ENCODE measurements around the gene PPP1R3D. TPM values are rescaled to one million over a fixed set of nuclear protein-coding genes. Genes with fewer than 3 reads are reported as not detected.
A peak's percentile ranks its signal among the peaks of the same experiment; 100 is the strongest.

PPP1R3D gene
- total and polyA plus RNA-seq, 2 of the 13 experiments (the other 11 are each of a cell fraction or from before 2014, with no cell fraction given), result 1.2 to 3.7 TPM

DNA sequence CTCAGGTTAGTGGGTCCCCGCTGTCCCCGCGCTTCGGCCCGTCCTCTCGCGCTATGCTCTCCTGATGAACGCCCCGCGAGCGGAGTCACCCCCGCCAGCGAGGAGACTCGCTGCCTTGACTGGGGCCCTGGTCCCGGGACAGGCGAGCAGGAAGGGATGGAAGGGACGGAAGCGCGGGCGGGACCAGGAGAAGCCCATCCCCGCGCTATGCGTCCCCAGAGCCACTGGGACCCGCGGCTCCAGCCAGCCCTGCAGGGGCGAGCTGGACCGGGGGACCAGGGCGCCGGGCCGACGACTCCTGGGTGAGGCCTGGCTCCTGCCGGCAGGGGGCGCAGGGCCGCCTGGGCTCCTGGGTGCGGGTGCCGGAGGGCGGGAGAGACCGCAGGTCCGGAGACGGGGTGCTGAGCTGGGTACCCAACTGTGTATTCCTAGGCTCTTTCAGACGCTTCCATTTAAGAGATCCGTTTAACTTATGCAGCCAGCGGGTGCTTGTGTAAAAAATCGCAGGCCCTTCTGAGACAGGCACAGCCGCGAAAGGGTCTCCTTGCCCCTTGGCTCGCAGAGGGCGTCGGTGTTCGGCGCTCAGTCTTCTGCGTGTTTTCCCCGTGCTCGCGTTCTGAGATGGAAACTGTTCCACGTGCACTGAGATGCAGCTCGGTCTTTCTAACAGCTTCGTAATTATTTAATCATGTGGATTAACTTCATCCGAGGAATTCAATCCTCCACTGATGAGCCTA, 6.1 kb downstream of the PPP1R3D start (continued):
- TF ChIP-seq NR2C2 (CRISPR knock-in tag; IDR thresholded peaks at IDR 0.05; ENCODE audit: borderline replicate concordance) (no peak), ZSCAN20 (CRISPR knock-in tag; IDR thresholded peaks at IDR 0.05; ENCODE audit: borderline replicate concordance) (no peak), RFX1 (IDR thresholded peaks at IDR 0.05) (no peak), POLR2A (IDR thresholded peaks at IDR 0.05; ENCODE audit: insufficient read depth in 1 of 2, low read depth in 2 of 2, low read length in 2 of 2) (no peak), PHF21A (CRISPR knock-in tag; IDR thresholded peaks at IDR 0.05) (no peak), FOXC1 (CRISPR knock-in tag; IDR thresholded peaks at IDR 0.05; ENCODE audit: borderline replicate concordance) (peak; percentile 46; the same call in 1 of the 2 replicates), ZFP36L1 (CRISPR knock-in tag; IDR thresholded peaks at IDR 0.05) (peak; percentile 64; the same call in 1 of the 2 replicates), MAFK (conservative IDR thresholded peaks at IDR 0.05 in 1 of 2, IDR thresholded peaks at IDR 0.05 in 1 of 2; ENCODE audit: low read length in 2 of 2) (no peak), ATF7 (IDR thresholded peaks at IDR 0.05) (no peak), ATF7 (CRISPR knock-in tag; IDR thresholded peaks at IDR 0.05) (no peak), RNF2 (conservative IDR thresholded peaks at IDR 0.05; ENCODE audit: low read depth) (0 out of 2 replicates have a peak, but pooled peaks have one; percentile 31), ZNF564 (CRISPR knock-in tag; IDR thresholded peaks at IDR 0.05) (no peak), AHR (CRISPR knock-in tag; IDR thresholded peaks at IDR 0.05) (no peak), ESRRA (CRISPR knock-in tag; IDR thresholded peaks at IDR 0.05; ENCODE audit: low read depth) (no peak), KAT8 (CRISPR knock-in tag; IDR thresholded peaks at IDR 0.05) (no peak), ZNF766 (CRISPR knock-in tag; IDR thresholded peaks at IDR 0.05; ENCODE audit: borderline replicate concordance) (no peak; the same call in 1 of the 2 replicates)
- TF ChIP-seq, protein P1, sequence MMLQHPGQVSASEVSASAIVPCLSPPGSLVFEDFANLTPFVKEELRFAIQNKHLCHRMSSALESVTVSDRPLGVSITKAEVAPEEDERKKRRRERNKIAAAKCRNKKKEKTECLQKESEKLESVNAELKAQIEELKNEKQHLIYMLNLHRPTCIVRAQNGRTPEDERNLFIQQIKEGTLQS (CRISPR knock-in tag; IDR thresholded peaks at IDR 0.05), result peak; percentile 42; the same call in 1 of the 2 replicates
- TF ChIP-seq, protein P2, sequence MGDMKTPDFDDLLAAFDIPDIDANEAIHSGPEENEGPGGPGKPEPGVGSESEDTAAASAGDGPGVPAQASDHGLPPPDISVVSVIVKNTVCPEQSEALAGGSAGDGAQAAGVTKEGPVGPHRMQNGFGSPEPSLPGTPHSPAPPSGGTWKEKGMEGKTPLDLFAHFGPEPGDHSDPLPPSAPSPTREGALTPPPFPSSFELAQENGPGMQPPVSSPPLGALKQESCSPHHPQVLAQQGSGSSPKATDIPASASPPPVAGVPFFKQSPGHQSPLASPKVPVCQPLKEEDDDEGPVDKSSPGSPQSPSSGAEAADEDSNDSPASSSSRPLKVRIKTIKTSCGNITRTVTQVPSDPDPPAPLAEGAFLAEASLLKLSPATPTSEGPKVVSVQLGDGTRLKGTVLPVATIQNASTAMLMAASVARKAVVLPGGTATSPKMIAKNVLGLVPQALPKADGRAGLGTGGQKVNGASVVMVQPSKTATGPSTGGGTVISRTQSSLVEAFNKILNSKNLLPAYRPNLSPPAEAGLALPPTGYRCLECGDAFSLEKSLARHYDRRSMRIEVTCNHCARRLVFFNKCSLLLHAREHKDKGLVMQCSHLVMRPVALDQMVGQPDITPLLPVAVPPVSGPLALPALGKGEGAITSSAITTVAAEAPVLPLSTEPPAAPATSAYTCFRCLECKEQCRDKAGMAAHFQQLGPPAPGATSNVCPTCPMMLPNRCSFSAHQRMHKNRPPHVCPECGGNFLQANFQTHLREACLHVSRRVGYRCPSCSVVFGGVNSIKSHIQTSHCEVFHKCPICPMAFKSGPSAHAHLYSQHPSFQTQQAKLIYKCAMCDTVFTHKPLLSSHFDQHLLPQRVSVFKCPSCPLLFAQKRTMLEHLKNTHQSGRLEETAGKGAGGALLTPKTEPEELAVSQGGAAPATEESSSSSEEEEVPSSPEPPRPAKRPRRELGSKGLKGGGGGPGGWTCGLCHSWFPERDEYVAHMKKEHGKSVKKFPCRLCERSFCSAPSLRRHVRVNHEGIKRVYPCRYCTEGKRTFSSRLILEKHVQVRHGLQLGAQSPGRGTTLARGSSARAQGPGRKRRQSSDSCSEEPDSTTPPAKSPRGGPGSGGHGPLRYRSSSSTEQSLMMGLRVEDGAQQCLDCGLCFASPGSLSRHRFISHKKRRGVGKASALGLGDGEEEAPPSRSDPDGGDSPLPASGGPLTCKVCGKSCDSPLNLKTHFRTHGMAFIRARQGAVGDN (CRISPR knock-in tag; IDR thresholded peaks at IDR 0.05), result peak; percentile 78
- TF ChIP-seq, protein P3, sequence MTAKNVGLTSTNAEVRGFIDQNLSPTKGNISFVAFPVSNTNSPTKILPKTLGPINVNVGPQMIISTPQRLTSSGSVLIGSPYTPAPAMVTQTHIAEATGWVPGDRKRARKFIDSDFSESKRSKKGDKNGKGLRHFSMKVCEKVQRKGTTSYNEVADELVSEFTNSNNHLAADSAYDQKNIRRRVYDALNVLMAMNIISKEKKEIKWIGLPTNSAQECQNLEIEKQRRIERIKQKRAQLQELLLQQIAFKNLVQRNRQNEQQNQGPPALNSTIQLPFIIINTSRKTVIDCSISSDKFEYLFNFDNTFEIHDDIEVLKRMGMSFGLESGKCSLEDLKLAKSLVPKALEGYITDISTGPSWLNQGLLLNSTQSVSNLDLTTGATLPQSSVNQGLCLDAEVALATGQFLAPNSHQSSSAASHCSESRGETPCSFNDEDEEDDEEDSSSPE (CRISPR knock-in tag; IDR thresholded peaks at IDR 0.05), result 0 out of 2 replicates have a peak, but pooled peaks have one; percentile 56
- TF ChIP-seq, protein P4, sequence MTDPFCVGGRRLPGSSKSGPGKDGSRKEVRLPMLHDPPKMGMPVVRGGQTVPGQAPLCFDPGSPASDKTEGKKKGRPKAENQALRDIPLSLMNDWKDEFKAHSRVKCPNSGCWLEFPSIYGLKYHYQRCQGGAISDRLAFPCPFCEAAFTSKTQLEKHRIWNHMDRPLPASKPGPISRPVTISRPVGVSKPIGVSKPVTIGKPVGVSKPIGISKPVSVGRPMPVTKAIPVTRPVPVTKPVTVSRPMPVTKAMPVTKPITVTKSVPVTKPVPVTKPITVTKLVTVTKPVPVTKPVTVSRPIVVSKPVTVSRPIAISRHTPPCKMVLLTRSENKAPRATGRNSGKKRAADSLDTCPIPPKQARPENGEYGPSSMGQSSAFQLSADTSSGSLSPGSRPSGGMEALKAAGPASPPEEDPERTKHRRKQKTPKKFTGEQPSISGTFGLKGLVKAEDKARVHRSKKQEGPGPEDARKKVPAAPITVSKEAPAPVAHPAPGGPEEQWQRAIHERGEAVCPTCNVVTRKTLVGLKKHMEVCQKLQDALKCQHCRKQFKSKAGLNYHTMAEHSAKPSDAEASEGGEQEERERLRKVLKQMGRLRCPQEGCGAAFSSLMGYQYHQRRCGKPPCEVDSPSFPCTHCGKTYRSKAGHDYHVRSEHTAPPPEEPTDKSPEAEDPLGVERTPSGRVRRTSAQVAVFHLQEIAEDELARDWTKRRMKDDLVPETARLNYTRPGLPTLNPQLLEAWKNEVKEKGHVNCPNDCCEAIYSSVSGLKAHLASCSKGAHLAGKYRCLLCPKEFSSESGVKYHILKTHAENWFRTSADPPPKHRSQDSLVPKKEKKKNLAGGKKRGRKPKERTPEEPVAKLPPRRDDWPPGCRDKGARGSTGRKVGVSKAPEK (CRISPR knock-in tag; IDR thresholded peaks at IDR 0.05; ENCODE audit: borderline replicate concordance), result no peak
- TF ChIP-seq, protein P5, sequence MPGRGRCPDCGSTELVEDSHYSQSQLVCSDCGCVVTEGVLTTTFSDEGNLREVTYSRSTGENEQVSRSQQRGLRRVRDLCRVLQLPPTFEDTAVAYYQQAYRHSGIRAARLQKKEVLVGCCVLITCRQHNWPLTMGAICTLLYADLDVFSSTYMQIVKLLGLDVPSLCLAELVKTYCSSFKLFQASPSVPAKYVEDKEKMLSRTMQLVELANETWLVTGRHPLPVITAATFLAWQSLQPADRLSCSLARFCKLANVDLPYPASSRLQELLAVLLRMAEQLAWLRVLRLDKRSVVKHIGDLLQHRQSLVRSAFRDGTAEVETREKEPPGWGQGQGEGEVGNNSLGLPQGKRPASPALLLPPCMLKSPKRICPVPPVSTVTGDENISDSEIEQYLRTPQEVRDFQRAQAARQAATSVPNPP (CRISPR knock-in tag; IDR thresholded peaks at IDR 0.05), result no peak

Data from HepG2 (cell line).